Measurements from ENCODE around the gene AGT. TPM values are rescaled to one million over a fixed set of nuclear protein-coding genes. Genes with fewer than 3 reads are reported as not detected.

AGT gene
- total RNA-seq, 1 donor from 2014 or later: 54.6 TPM

GRCh38 chr1:230757856-230758708 is 44.2 kb upstream of the AGT start:
- Histone ChIP-seq H3K36me3 (no peaks in the 10 kb centered on the region), H3K4me1 (peaks cover 34% of the 10 kb centered on the region), H3K4me3 (no peak overlapping the region), H3K27ac (replicated peaks) (no peak overlapping the region), H3K27me3 (ENCODE audit: low read depth) (no peaks in the 10 kb centered on the region), H3K9me3 (replicated peaks) (no peaks in the 10 kb centered on the region)
- no peak for DNase-seq
- intact Hi-C loops (cut with micrococcal nuclease): no loop called here
- no peak for TF ChIP-seq CTCF (IDR thresholded peaks at IDR 0.05; ENCODE audit: borderline replicate concordance)

GRCh38 chr1:230754796-230755195 is 40.9 kb upstream of the AGT start:
- no peaks in the 10 kb centered on the region for H3K36me3 ChIP-seq
- TF ChIP-seq CTCF (IDR thresholded peaks at IDR 0.05; ENCODE audit: borderline replicate concordance): no peak
- no peaks in the 10 kb centered on the region for H3K27me3 ChIP-seq (ENCODE audit: low read depth)
- peaks cover 30% of the 10 kb centered on the region for H3K4me1 ChIP-seq
- DNase-seq: peak; percentile 57
- intact Hi-C loops (cut with micrococcal nuclease): no loop called here
- no peaks in the 10 kb centered on the region for H3K9me3 ChIP-seq (replicated peaks)
- H3K27ac ChIP-seq (replicated peaks): peak overlapping the region; percentile 72
- H3K4me3 ChIP-seq: no peak overlapping the region

- DNase-seq: peak; percentile 41
- H3K27me3 ChIP-seq (ENCODE audit: low read depth): no peaks in the 10 kb centered on the region
- H3K9me3 ChIP-seq (replicated peaks): no peaks in the 10 kb centered on the region
- intact Hi-C loops (cut with micrococcal nuclease): no loop called here
- peak overlapping the region; percentile 43 for H3K4me3 ChIP-seq
- H3K27ac ChIP-seq (replicated peaks): peak overlapping the region; percentile 72
- TF ChIP-seq CTCF (IDR thresholded peaks at IDR 0.05; ENCODE audit: borderline replicate concordance): no peak
- peaks cover 30% of the 10 kb centered on the region for H3K4me1 ChIP-seq
- no peaks in the 10 kb centered on the region for H3K36me3 ChIP-seq
Measured at GRCh38 chr1:230753586-230754251, 39.8 kb upstream of the AGT start.

- Histone ChIP-seq H3K27ac (replicated peaks) (peak overlapping the region; percentile 72), H3K4me1 (peaks cover 31% of the 10 kb centered on the region), H3K36me3 (no peaks in the 10 kb centered on the region), H3K4me3 (peak overlapping the region; percentile 43), H3K9me3 (replicated peaks) (no peaks in the 10 kb centered on the region), H3K27me3 (ENCODE audit: low read depth) (no peaks in the 10 kb centered on the region)
- DNase-seq: no peak
- intact Hi-C loops (cut with micrococcal nuclease): no loop called here
- no peak for TF ChIP-seq CTCF (IDR thresholded peaks at IDR 0.05; ENCODE audit: borderline replicate concordance)
Measured at GRCh38 chr1:230753191-230753585, 39.3 kb upstream of the AGT start.

GRCh38 chr1:230752407-230752806 is 38.5 kb upstream of the AGT start:
- intact Hi-C loops (cut with micrococcal nuclease): no loop called here
- no peak for DNase-seq
- peak overlapping the region; percentile 72 for H3K27ac ChIP-seq (replicated peaks)

More at GRCh38 chr1:230752407-230752806, 38.5 kb upstream of the AGT start:
- no peaks in the 10 kb centered on the region for H3K36me3 ChIP-seq
- no peaks in the 10 kb centered on the region for H3K27me3 ChIP-seq (ENCODE audit: low read depth)
- TF ChIP-seq CTCF (IDR thresholded peaks at IDR 0.05; ENCODE audit: borderline replicate concordance): no peak
- no peak overlapping the region for H3K4me3 ChIP-seq
- H3K4me1 ChIP-seq: peaks cover 34% of the 10 kb centered on the region
- no peaks in the 10 kb centered on the region for H3K9me3 ChIP-seq (replicated peaks)
